Measurements from ENCODE around the gene SERINC3. TPM values are rescaled to one million over a fixed set of nuclear protein-coding genes. Genes with fewer than 3 reads are reported as not detected.
A peak's percentile ranks its signal among the peaks of the same experiment; 100 is the strongest.

Gene SERINC3
- total RNA-seq, 1 donor from 2014 or later: 82.8 TPM

- DNase-seq (ENCODE audit: low spot score): no peak
Observed at GRCh38 chr20:44494266-44494665, 27.6 kb downstream of the SERINC3 start.

GRCh38 chr20:44491635-44492395 is 30.1 kb downstream of the SERINC3 start:
- Mint-ChIP-seq H3K9me3 (ENCODE audit: unreplicated experiment) (no peaks in the 10 kb centered on the region), H3K27ac (ENCODE audit: unreplicated experiment) (no peak overlapping the region), H3K36me3 (ENCODE audit: low read depth, unreplicated experiment) (peaks cover 42% of the 10 kb centered on the region), H3K27me3 (ENCODE audit: unreplicated experiment) (peaks cover 2% of the 10 kb centered on the region), H3K4me3 (ENCODE audit: unreplicated experiment) (peak overlapping the region; percentile 59), H3K4me1 (ENCODE audit: unreplicated experiment) (no peaks in the 10 kb centered on the region)
- DNase-seq (ENCODE audit: low spot score): no peak
- no peak for TF ChIP-seq CTCF (IDR thresholded peaks at IDR 0.05; ENCODE audit: unreplicated experiment)

More at GRCh38 chr20:44494266-44494665, 27.6 kb downstream of the SERINC3 start:
- no peak for TF ChIP-seq CTCF (IDR thresholded peaks at IDR 0.05; ENCODE audit: unreplicated experiment)
- no peaks in the 10 kb centered on the region for H3K9me3 Mint-ChIP-seq (ENCODE audit: unreplicated experiment)
- H3K4me1 Mint-ChIP-seq (ENCODE audit: unreplicated experiment): no peaks in the 10 kb centered on the region
- peaks cover 48% of the 10 kb centered on the region for H3K36me3 Mint-ChIP-seq (ENCODE audit: low read depth, unreplicated experiment)
- peaks cover 2% of the 10 kb centered on the region for H3K27me3 Mint-ChIP-seq (ENCODE audit: unreplicated experiment)
- no peak overlapping the region for H3K4me3 Mint-ChIP-seq (ENCODE audit: unreplicated experiment)
- no peak overlapping the region for H3K27ac Mint-ChIP-seq (ENCODE audit: unreplicated experiment)

- DNase-seq (ENCODE audit: low spot score): no peak
- no peaks in the 10 kb centered on the region for H3K4me1 Mint-ChIP-seq (ENCODE audit: unreplicated experiment)
- H3K27ac Mint-ChIP-seq (ENCODE audit: unreplicated experiment): no peak overlapping the region
- H3K4me3 Mint-ChIP-seq (ENCODE audit: unreplicated experiment): no peak overlapping the region
- TF ChIP-seq CTCF (IDR thresholded peaks at IDR 0.05; ENCODE audit: unreplicated experiment): no peak
- peaks cover 2% of the 10 kb centered on the region for H3K27me3 Mint-ChIP-seq (ENCODE audit: unreplicated experiment)
- no peaks in the 10 kb centered on the region for H3K9me3 Mint-ChIP-seq (ENCODE audit: unreplicated experiment)
- H3K36me3 Mint-ChIP-seq (ENCODE audit: low read depth, unreplicated experiment): peaks cover 39% of the 10 kb centered on the region
Observed at GRCh38 chr20:44489931-44490330, 31.9 kb downstream of the SERINC3 start.

GRCh38 chr20:44489223-44489622 is 32.6 kb downstream of the SERINC3 start:
- Mint-ChIP-seq H3K36me3 (ENCODE audit: low read depth, unreplicated experiment) (peaks cover 37% of the 10 kb centered on the region), H3K9me3 (ENCODE audit: unreplicated experiment) (no peaks in the 10 kb centered on the region)
- no peak for DNase-seq (ENCODE audit: low spot score)

More at GRCh38 chr20:44489223-44489622, 32.6 kb downstream of the SERINC3 start:
- TF ChIP-seq CTCF (IDR thresholded peaks at IDR 0.05; ENCODE audit: unreplicated experiment): no peak
- Mint-ChIP-seq H3K4me3 (ENCODE audit: unreplicated experiment) (no peak overlapping the region), H3K4me1 (ENCODE audit: unreplicated experiment) (no peaks in the 10 kb centered on the region), H3K27me3 (ENCODE audit: unreplicated experiment) (no peaks in the 10 kb centered on the region), H3K27ac (ENCODE audit: unreplicated experiment) (no peak overlapping the region)

All from endothelial cell (in vitro differentiated cells).